GM19372 (cell line): ENCODE measurements around the gene TMOD4.

Source experiments
- ATAC-seq: cut with Tn5 transposase; IDR thresholded peaks from one replicate; pipeline ENCODE4 v1.9.1; 2021; ENCODE audit warnings: mild to moderate bottlenecking, low read depth, moderate library complexity; ENCODE audit not compliant: unreplicated experiment

TMOD4 gene

GRCh38 chr1:151144474-151145303, 31.1 kb downstream of the TMOD4 start:
- ATAC-seq: no peak

GRCh38 chr1:151143986-151144385, 31.8 kb downstream of the TMOD4 start:
- no peak for ATAC-seq

- no peak for ATAC-seq
These were observed 32.7 kb downstream of the TMOD4 start for GRCh38 chr1:151143057-151143435.

- no peak for ATAC-seq
These were observed 33.2 kb downstream of the TMOD4 start for GRCh38 chr1:151142411-151143056.

GRCh38 chr1:151137789-151138188, 38.0 kb downstream of the TMOD4 start:
- ATAC-seq: no peak

- no peak for ATAC-seq
These were observed 40.1 kb downstream of the TMOD4 start for GRCh38 chr1:151135433-151136385.

- ATAC-seq: no peak
These were observed 40.8 kb downstream of the TMOD4 start for GRCh38 chr1:151134991-151135390.

GRCh38 chr1:151134396-151134795, 41.4 kb downstream of the TMOD4 start:
- ATAC-seq: no peak

- ATAC-seq: no peak
These were observed 42.6 kb downstream of the TMOD4 start for GRCh38 chr1:151133018-151133806.

GRCh38 chr1:151132335-151133017, 43.3 kb downstream of the TMOD4 start:
- ATAC-seq: no peak

- no peak for ATAC-seq
These were observed 44.0 kb downstream of the TMOD4 start for GRCh38 chr1:151131701-151132334.

- peak; percentile 65 for ATAC-seq
These were observed 44.7 kb downstream of the TMOD4 start for GRCh38 chr1:151130987-151131586.

- ATAC-seq: no peak
These were observed 47.0 kb downstream of the TMOD4 start for GRCh38 chr1:151128800-151129199.

GRCh38 chr1:151124763-151125403, 50.9 kb downstream of the TMOD4 start:
- ATAC-seq: no peak
